Cardiac fibroblast (primary cell): Measurements from ENCODE around the gene TRPC5OS.

ENCODE experiments used
- DNase-seq, 2 donors: peaks; one replicate each; pipeline versions ENCODE4 v3.0.0 to v3.0.0-alpha.2; 2010; ENCODE audit warnings: low read depth in 2 of 2
- H3K4me3 ChIP-seq, 2 donors: replicated peaks in 1 of 2; 1 replicate in 1 of 2; 2 replicates in 1 of 2; pipeline ENCODE4 v1.5.1; 2011; ENCODE audit warnings: low read depth in 2 of 2, low read length in 2 of 2, mild to moderate bottlenecking in 2 of 2, moderate library complexity in 1 of 2
- TF ChIP-seq, protein P1 (sequence below): IDR thresholded peaks from one replicate; pipeline ENCODE4 v1.5.1; 2011; ENCODE audit warnings: low read depth, mild to moderate bottlenecking, low read length, inconsistent platforms

The TRPC5OS gene

DNA sequence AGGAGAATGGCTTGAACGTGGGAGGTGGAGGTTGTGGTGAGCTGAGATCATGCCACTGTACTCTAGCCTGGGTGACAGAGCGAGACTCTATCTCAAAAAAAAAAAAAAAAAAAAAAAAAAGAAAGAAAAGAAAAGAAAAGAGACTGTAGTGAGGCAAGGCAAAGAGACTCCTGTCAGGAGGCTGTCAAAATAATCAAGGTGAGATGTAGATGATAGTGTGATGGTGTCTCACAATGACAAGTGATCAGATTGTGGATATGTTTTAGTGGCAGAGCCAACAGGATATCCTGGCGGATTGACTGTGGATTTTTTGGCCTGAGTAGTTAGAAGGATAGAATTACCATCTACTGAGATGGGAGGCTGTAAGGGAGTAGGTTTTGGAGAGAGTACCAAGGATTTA, 12.6 kb downstream of the TRPC5OS start:
- no peak overlapping the region for H3K4me3 ChIP-seq
- TF ChIP-seq, protein P1, sequence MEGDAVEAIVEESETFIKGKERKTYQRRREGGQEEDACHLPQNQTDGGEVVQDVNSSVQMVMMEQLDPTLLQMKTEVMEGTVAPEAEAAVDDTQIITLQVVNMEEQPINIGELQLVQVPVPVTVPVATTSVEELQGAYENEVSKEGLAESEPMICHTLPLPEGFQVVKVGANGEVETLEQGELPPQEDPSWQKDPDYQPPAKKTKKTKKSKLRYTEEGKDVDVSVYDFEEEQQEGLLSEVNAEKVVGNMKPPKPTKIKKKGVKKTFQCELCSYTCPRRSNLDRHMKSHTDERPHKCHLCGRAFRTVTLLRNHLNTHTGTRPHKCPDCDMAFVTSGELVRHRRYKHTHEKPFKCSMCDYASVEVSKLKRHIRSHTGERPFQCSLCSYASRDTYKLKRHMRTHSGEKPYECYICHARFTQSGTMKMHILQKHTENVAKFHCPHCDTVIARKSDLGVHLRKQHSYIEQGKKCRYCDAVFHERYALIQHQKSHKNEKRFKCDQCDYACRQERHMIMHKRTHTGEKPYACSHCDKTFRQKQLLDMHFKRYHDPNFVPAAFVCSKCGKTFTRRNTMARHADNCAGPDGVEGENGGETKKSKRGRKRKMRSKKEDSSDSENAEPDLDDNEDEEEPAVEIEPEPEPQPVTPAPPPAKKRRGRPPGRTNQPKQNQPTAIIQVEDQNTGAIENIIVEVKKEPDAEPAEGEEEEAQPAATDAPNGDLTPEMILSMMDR = no peak
- no peak for DNase-seq

DNA sequence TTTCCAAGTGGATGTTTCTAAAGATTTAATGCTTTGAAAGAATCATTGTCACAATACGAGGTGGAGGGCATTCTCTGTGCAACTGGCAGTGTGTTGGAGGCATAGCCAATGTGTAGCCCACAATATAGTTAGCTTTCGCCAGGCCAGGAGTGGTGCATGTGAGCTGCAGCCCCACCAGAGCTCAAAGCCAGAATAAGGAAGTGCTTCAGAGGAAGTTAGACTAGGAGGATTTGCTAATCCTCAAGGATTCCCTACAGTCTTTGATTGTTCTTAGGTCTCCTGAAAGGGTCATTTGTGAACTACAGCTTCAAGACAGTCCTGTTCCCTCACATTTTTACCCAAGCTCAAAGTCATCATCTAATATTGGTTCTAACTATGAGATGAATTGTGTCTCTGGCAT, 16.4 kb downstream of the TRPC5OS start:
- TF ChIP-seq, protein P1 = no peak
- DNase-seq = no peak
- H3K4me3 ChIP-seq = no peak overlapping the region

GRCh38 chrX:111896148-111896547, 20.2 kb downstream of the TRPC5OS start:
- no peak for DNase-seq
- H3K4me3 ChIP-seq = no peak overlapping the region
- TF ChIP-seq, protein P1 = no peak

- TF ChIP-seq, protein P1 = no peak
- no peak for DNase-seq
- H3K4me3 ChIP-seq = no peak overlapping the region
Measured at GRCh38 chrX:111914398-111915090, 38.6 kb downstream of the TRPC5OS start.

DNA sequence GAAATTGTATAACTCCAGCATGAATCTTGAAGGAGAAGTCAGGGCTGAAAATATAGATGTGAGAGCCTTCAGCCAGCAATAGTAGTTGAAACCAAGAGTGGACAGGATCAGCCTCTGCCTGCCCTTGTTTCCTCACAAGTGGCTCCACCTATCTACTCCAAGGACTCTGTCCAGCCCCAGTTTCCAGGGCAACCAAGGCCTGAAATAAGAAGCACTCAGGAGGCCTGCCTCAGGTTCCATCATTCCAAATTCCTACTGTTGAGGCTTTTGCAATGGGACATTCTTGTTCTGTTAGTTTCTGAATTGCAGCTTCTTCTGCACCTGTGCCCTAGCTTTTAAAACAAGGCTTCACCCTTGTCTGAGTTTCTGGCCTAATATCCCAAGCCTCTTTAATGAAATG, 41.6 kb downstream of the TRPC5OS start:
- no peak for DNase-seq

DNA sequence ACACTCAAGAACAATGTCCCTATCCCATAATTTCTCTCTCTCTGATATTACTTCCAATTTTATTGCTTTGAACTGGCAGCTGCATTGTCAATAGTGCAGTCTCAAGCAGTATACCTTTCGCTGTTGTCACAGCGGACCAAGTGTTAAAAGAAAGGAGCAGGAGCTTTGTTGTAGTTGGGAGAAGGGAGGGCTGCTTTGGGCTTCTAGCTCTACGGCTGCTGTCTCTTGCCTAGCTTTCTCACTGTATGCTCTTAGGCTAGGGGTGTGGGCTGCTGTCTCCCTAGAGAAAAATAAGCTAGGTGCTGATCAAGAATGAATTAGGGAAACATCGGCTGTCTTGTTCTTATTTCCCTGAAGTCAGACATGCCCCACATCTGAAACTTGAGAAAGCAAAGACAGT, 52.5 kb downstream of the TRPC5OS start:
- DNase-seq = no peak
- no peak overlapping the region for H3K4me3 ChIP-seq
- TF ChIP-seq, protein P1 = no peak

More for the DNA sequence above, 41.6 kb downstream of the TRPC5OS start:
- TF ChIP-seq, protein P1 = no peak
- no peak overlapping the region for H3K4me3 ChIP-seq
